ENCODE measurements around the gene CFAP161.
"Not testable (repeated sequence)": the region's sequence is repeated elsewhere in the genome, so short reads cannot be mapped to it uniquely, and the experiment has no call there.

DNA sequence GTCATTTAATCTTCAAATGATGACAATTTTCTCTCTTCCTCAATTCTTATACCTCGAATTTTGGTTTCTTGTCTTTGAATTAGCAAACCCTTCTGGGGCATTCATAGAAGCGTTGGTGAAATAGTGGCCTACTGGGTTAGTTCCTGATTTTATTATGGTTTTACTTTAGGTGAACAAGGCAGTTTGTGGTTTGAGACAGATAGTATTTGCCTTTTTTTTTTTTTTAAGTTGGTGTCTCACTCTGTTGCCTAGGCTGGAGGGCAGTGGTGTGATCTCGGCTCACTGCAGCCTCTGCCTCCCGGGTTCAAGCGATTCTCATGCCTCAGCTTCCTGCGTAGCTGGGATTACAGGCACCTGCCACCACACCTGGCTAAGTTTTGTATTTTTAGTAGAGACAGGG lies 7.4 kb downstream of the CFAP161 start:
- TF ChIP-seq EZH2 (IDR thresholded peaks at IDR 0.05; ENCODE audit: low read depth, unreplicated experiment); EZH2phosphoT487 (IDR thresholded peaks at IDR 0.05; ENCODE audit: unreplicated experiment); ZNF331 (CRISPR knock-in tag; IDR thresholded peaks at IDR 0.05; ENCODE audit: low read depth); CREB1 (CRISPR knock-in tag; IDR thresholded peaks at IDR 0.05; ENCODE audit: low read depth): not testable (repeated sequence)
- TF ChIP-seq, protein P1, sequence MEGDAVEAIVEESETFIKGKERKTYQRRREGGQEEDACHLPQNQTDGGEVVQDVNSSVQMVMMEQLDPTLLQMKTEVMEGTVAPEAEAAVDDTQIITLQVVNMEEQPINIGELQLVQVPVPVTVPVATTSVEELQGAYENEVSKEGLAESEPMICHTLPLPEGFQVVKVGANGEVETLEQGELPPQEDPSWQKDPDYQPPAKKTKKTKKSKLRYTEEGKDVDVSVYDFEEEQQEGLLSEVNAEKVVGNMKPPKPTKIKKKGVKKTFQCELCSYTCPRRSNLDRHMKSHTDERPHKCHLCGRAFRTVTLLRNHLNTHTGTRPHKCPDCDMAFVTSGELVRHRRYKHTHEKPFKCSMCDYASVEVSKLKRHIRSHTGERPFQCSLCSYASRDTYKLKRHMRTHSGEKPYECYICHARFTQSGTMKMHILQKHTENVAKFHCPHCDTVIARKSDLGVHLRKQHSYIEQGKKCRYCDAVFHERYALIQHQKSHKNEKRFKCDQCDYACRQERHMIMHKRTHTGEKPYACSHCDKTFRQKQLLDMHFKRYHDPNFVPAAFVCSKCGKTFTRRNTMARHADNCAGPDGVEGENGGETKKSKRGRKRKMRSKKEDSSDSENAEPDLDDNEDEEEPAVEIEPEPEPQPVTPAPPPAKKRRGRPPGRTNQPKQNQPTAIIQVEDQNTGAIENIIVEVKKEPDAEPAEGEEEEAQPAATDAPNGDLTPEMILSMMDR (conservative IDR thresholded peaks at IDR 0.05; ENCODE audit: low read depth in 2 of 2), result not testable (repeated sequence)

All from GM23338 (cell line).